ENCODE results near the gene GSK3B.

Gene GSK3B

DNA sequence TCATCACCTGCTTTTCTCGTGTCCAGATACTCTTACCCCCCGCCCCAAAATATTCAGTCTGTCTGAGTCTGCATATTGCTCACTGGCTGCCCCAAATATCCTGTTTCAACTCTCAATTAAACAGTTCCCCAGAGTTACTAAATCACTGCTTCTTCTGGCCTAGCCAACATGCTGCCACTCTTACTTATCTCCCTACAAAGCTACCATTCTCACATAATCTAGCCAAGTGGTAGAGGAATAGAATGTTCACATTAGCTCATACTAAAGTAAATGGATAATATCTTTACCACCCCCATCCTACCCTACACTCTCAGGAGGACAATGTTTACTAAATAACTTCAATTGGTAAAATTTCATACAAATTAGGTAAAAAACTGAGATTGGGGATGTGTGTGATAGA is 234.5 kb downstream of the GSK3B start:
- TF ChIP-seq POLR2A (IDR thresholded peaks at IDR 0.05; ENCODE audit: low read depth, low read length) (no peak), PAX5 (IDR thresholded peaks at IDR 0.05; ENCODE audit: insufficient read depth, low read length, severe bottlenecking) (no peak), SPI1 (IDR thresholded peaks at IDR 0.05; ENCODE audit: low read depth, low read length) (no peak), TAF1 (IDR thresholded peaks at IDR 0.05; ENCODE audit: low read depth, low read length) (no peak), POU2F2 (IDR thresholded peaks at IDR 0.05; ENCODE audit: low read depth, low read length) (no peak), POLR2AphosphoS5 (IDR thresholded peaks at IDR 0.05; ENCODE audit: low read depth, low read length) (no peak)
- FAIRE-seq (no peak), DNase-seq (ENCODE audit: insufficient read length, low spot score) (no peak)

DNA sequence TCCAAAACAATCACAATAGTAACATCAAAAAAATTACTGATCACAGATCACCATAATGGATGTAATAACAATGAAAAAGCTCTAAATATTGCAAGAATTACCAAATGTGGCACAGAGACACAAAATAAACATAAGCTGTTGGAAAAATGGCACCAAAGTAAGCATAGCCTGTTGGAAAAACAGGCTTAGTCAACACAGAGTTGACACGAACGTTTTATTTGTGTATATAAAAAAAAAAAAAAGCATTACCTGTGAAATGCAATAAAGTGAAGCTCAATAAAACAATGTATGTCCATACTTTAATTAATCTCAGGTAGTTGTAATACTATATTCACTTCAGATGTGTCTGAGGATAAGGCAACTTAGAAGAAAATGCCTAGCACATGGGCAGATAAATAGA is 235.3 kb downstream of the GSK3B start:
- no peak for TF ChIP-seq PAX5 (IDR thresholded peaks at IDR 0.05; ENCODE audit: insufficient read depth, low read length, severe bottlenecking)
- no peak for TF ChIP-seq POU2F2 (IDR thresholded peaks at IDR 0.05; ENCODE audit: low read depth, low read length)
- no peak for TF ChIP-seq POLR2AphosphoS5 (IDR thresholded peaks at IDR 0.05; ENCODE audit: low read depth, low read length)
- TF ChIP-seq SPI1 (IDR thresholded peaks at IDR 0.05; ENCODE audit: low read depth, low read length): no peak
- no peak for TF ChIP-seq TAF1 (IDR thresholded peaks at IDR 0.05; ENCODE audit: low read depth, low read length)
- TF ChIP-seq POLR2A (IDR thresholded peaks at IDR 0.05; ENCODE audit: low read depth, low read length): no peak
- no peak for DNase-seq (ENCODE audit: insufficient read length, low spot score)
- no peak for FAIRE-seq

DNA sequence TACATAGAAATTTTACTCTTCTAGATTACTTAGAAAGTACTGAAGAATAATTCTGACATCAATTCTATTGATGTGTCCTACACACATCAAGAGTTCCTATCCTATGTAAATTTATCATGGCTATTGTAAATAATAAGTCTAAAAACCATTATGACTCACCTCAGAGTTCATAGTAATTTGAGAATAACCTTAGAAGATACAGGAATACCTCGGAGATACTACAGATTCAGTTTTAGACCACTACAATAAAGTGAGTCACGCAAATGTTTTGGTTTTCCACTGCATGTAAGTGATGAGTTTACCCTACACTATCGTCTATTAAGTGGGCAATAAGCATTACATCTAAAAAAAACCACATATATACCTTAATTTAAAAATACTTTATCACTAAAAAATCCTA is 237.6 kb downstream of the GSK3B start:
- FAIRE-seq (no peak), DNase-seq (ENCODE audit: insufficient read length, low spot score) (no peak)
- TF ChIP-seq POLR2AphosphoS5 (IDR thresholded peaks at IDR 0.05; ENCODE audit: low read depth, low read length) (no peak), POLR2A (IDR thresholded peaks at IDR 0.05; ENCODE audit: low read depth, low read length) (no peak), POU2F2 (IDR thresholded peaks at IDR 0.05; ENCODE audit: low read depth, low read length) (no peak), SPI1 (IDR thresholded peaks at IDR 0.05; ENCODE audit: low read depth, low read length) (no peak), TAF1 (IDR thresholded peaks at IDR 0.05; ENCODE audit: low read depth, low read length) (no peak), PAX5 (IDR thresholded peaks at IDR 0.05; ENCODE audit: insufficient read depth, low read length, severe bottlenecking) (no peak)

DNA sequence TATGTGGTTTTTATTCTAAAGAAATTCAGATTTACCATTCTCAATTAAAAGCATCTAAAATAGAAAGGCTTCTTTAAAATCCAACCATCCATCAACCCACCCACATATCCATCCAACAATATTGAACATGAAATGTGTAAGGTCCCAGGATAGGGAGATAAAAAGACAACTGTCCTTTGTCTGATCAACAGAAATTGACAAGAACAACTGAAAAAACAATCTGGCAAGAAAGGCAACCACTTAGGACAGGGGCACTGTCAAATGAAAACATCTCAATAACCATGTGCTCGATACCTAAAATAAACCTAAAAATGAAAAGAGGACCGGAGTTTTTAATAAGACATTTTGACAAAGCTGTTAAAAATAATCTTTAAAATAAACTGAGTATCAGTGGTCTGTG is 245.1 kb downstream of the GSK3B start:
- DNase-seq (ENCODE audit: insufficient read length, low spot score): no peak
- no peak for TF ChIP-seq POLR2A (IDR thresholded peaks at IDR 0.05; ENCODE audit: low read depth, low read length)
- no peak for TF ChIP-seq POLR2AphosphoS5 (IDR thresholded peaks at IDR 0.05; ENCODE audit: low read depth, low read length)
- no peak for TF ChIP-seq PAX5 (IDR thresholded peaks at IDR 0.05; ENCODE audit: insufficient read depth, low read length, severe bottlenecking)
- TF ChIP-seq POU2F2 (IDR thresholded peaks at IDR 0.05; ENCODE audit: low read depth, low read length): no peak
- TF ChIP-seq SPI1 (IDR thresholded peaks at IDR 0.05; ENCODE audit: low read depth, low read length): no peak
- no peak for TF ChIP-seq TAF1 (IDR thresholded peaks at IDR 0.05; ENCODE audit: low read depth, low read length)
- FAIRE-seq: no peak

DNA sequence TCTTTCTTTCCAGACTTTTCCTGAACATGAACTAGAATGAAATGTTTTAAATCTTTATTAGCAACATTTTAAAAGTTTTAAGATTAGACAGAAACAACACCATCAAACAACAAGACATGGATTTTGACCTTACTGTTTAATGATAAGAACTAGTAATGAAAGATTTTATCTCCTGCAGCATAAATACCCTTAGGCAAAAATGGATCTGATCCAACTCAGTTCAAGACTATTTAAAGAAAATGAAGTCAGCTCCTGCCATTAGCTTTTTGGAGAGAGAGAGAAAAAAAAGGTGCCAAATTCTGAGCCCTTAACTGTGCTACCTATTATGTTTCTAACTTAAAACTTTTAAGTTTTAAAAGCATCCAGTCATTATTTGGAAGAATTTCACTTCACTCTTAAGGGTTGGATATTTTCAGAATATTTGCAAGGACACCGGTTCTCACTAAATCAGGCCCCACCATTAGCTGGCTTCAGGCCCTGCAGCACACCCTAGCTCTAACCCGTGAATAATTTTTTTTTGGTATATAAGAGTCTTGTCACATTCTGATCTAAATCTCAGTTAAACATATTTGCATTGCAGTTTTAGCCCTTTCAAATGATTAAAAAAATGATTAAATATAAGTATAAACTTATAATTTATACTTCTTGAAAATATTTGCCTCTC is 252.3 kb downstream of the GSK3B start:
- FAIRE-seq (no peak), DNase-seq (ENCODE audit: insufficient read length, low spot score) (no peak)
- no peak for TF ChIP-seq PAX5 (IDR thresholded peaks at IDR 0.05; ENCODE audit: insufficient read depth, low read length, severe bottlenecking)
- no peak for TF ChIP-seq POLR2A (IDR thresholded peaks at IDR 0.05; ENCODE audit: low read depth, low read length)
- TF ChIP-seq TAF1 (IDR thresholded peaks at IDR 0.05; ENCODE audit: low read depth, low read length): no peak
- no peak for TF ChIP-seq POU2F2 (IDR thresholded peaks at IDR 0.05; ENCODE audit: low read depth, low read length)
- TF ChIP-seq POLR2AphosphoS5 (IDR thresholded peaks at IDR 0.05; ENCODE audit: low read depth, low read length): no peak
- TF ChIP-seq SPI1 (IDR thresholded peaks at IDR 0.05; ENCODE audit: low read depth, low read length): no peak

DNA sequence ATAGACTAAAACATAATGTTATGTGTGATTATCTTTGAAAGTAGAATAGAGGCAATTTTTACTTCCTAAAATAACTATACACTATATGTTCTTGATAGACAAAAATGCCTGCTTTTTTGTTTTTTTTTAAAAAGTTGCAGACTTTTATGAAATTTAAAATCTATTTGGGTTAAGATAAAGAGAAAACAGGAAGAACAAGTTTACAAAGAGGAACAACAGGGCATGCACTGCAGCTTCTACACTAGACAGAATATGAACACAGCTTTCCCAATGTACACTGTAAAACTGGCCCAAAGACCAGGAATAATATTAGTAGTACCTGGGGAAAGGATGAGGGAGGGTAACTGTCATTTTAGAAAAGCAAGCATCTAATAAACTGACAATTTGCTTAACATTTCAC is 258.7 kb downstream of the GSK3B start:
- TF ChIP-seq POLR2AphosphoS5 (IDR thresholded peaks at IDR 0.05; ENCODE audit: low read depth, low read length) (no peak), PAX5 (IDR thresholded peaks at IDR 0.05; ENCODE audit: insufficient read depth, low read length, severe bottlenecking) (no peak), SPI1 (IDR thresholded peaks at IDR 0.05; ENCODE audit: low read depth, low read length) (no peak), POLR2A (IDR thresholded peaks at IDR 0.05; ENCODE audit: low read depth, low read length) (no peak), TAF1 (IDR thresholded peaks at IDR 0.05; ENCODE audit: low read depth, low read length) (no peak), POU2F2 (IDR thresholded peaks at IDR 0.05; ENCODE audit: low read depth, low read length) (no peak)
- FAIRE-seq (no peak), DNase-seq (ENCODE audit: insufficient read length, low spot score) (no peak)

DNA sequence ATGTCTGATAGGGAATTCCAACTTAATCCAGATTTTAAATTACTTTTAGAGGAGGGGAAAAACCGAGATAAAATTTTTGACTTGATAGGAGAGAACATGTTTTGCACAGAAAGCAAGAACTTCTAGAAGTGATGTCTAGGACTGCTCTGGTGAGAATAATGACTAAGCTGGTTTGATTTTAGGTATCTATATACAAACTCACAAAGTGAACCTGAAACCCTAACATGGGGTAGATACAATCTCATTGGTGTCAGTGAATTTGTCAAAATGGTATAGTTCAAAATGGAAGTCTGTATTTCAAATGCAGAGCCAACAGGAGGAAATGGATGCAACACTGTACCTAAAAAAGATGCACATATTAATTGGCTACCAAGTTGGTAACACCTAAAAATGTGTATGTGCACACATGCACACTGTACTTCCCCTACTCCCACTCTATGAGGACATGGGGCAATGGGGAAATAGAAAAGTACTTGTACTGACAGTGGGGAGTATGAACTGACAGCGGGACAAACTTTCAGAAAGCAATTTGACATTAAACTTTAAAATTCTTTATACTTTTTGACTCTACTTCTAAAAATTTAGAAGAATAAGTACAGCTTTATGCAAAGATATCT is 259.4 kb downstream of the GSK3B start:
- no peak for TF ChIP-seq PAX5 (IDR thresholded peaks at IDR 0.05; ENCODE audit: insufficient read depth, low read length, severe bottlenecking)
- FAIRE-seq: peak; percentile 35
- no peak for DNase-seq (ENCODE audit: insufficient read length, low spot score)

DNA sequence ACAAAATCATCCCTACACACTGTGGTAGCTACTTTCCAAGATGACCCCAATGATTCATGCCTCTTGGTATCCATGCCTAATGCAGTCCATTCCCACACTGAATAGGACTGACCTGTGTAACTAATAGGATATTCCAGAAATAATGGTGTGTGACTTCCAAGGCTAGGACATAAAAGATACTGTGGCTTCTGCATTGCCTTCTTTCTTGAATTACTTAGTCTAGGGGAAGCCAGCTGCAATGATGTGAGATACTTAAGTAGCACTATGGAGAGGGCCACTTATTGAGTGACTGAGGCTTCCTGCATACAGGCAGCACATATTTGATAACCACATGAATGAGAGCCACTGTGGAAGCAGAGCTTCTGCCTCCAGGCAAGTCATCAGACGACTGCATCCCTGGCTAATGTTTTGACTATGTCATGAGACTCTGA is 262.3 kb downstream of the GSK3B start:
- FAIRE-seq: peak; percentile 20
- TF ChIP-seq PAX5 (IDR thresholded peaks at IDR 0.05; ENCODE audit: insufficient read depth, low read length, severe bottlenecking) (no peak), POLR2AphosphoS5 (IDR thresholded peaks at IDR 0.05; ENCODE audit: low read depth, low read length) (no peak), POLR2A (IDR thresholded peaks at IDR 0.05; ENCODE audit: low read depth, low read length) (no peak), POU2F2 (IDR thresholded peaks at IDR 0.05; ENCODE audit: low read depth, low read length) (no peak), TAF1 (IDR thresholded peaks at IDR 0.05; ENCODE audit: low read depth, low read length) (no peak), SPI1 (IDR thresholded peaks at IDR 0.05; ENCODE audit: low read depth, low read length) (no peak)
- DNase-seq (ENCODE audit: insufficient read length, low spot score): no peak

DNA sequence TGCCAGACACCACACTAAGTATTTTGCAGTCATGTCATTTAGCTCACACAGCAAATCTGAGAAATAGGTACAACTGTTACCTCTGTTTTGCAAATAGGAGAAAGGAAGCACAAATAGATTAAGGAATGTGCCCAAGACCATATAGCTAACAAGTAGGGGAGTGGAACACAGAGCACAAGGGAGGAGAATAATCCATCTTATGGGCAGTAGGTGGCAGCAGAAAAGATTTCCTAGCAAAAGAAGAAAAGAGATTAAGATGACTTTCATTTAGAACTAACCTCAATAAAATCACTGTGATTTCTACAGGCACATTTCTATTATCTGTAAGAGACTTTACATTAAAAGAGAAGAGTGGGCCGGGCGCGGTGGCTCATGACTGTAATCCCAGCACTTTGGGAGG is 263.2 kb downstream of the GSK3B start:
- TF ChIP-seq POLR2AphosphoS5 (IDR thresholded peaks at IDR 0.05; ENCODE audit: low read depth, low read length): no peak
- FAIRE-seq: peak; percentile 67
- no peak for DNase-seq (ENCODE audit: insufficient read length, low spot score)

DNA sequence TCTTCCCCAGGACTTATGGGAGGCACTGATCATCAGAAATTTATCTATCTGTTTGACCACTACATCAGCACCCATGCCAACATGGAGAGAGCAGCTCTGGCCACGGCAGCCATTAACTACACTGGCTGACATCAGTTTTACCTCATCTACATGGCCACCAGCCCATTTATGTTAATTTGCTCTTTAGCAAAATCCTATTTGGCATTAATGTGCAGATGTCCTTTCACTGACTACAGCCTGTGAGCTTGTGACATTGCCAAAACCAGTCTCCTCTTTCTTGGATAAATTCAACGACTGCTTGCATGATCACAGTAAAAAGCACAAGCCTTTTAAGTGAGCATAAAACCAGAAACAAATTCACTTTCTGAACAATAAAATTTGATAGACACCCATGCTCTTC is 264.8 kb downstream of the GSK3B start:
- no peak for FAIRE-seq
- no peak for TF ChIP-seq SPI1 (IDR thresholded peaks at IDR 0.05; ENCODE audit: low read depth, low read length)
- no peak for TF ChIP-seq POLR2A (IDR thresholded peaks at IDR 0.05; ENCODE audit: low read depth, low read length)
- TF ChIP-seq POLR2AphosphoS5 (IDR thresholded peaks at IDR 0.05; ENCODE audit: low read depth, low read length): no peak
- TF ChIP-seq POU2F2 (IDR thresholded peaks at IDR 0.05; ENCODE audit: low read depth, low read length): no peak
- no peak for TF ChIP-seq PAX5 (IDR thresholded peaks at IDR 0.05; ENCODE audit: insufficient read depth, low read length, severe bottlenecking)
- DNase-seq (ENCODE audit: insufficient read length, low spot score): no peak
